ENCODE data around the gene FKBP11. TPM values are rescaled to one million over a fixed set of nuclear protein-coding genes. Genes with fewer than 3 reads are reported as not detected.

FKBP11 gene
- total and polyA plus RNA-seq, 2 of the 13 experiments (the other 11 are each of a cell fraction or from before 2014, with no cell fraction given), result 15.5 to 19.4 TPM

DNA sequence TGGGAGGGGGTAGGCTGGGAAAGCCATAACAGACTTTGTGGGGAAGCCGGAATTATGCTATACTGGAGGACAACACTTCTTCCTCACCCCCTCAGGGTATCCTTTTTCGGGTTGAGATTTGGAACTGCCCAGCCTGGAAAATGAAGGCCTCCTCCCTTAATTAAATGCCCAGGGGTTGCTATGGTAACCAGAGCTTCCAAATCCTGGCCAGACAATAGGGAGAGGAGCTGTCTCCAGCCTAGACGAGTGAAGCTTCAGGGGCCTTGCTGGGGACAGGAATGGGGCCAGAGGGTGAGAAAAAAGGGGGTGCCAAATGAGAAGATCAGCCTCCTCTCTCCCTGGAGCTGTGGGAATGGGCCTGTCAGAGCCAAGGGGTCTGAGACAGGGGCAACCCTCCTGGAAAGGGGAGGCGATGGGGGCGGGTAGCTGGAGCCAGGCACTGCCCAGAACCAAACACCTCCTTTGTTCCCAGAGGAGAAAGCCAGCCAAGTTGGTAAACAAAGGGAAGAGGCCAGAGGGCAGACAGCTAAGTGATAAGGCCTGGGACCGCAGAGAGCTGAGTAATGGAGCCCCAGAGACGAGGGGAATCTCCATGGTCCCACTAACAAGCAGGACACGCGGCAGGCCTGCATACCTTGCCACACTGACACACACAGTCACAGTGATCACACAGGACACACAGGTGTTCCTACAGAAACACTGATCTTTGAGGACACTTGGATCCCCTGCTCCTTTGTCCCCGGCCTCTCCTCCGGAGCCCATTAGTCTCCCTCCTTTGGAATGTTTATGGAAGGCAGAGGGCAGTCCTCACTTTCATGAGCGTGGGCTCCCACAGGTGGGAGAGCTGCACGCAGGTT lies 41.8 kb downstream of the FKBP11 start (continued):
- no peak for TF ChIP-seq TAF15 (IDR thresholded peaks at IDR 0.05; ENCODE audit: low read depth, low read length, poor library complexity, severe bottlenecking)
- TF ChIP-seq ZNF33A (CRISPR knock-in tag; IDR thresholded peaks at IDR 0.05; ENCODE audit: borderline replicate concordance), result no peak
- no peak for TF ChIP-seq MXD4 (CRISPR knock-in tag; IDR thresholded peaks at IDR 0.05)
- TF ChIP-seq ZNF501 (CRISPR knock-in tag; IDR thresholded peaks at IDR 0.05), result peak; percentile 65; the same call in 1 of the 2 replicates
- TF ChIP-seq ZNF761 (CRISPR knock-in tag; conservative IDR thresholded peaks at IDR 0.05), result no peak
- TF ChIP-seq ZNF333 (CRISPR knock-in tag; IDR thresholded peaks at IDR 0.05; ENCODE audit: borderline replicate concordance), result no peak
- no peak for TF ChIP-seq TGIF2 (CRISPR knock-in tag; IDR thresholded peaks at IDR 0.05)
- no peak for TF ChIP-seq PHF5A (CRISPR knock-in tag; IDR thresholded peaks at IDR 0.05; ENCODE audit: low read depth, unreplicated experiment)
- TF ChIP-seq NONO (IDR thresholded peaks at IDR 0.05), result no peak
- TF ChIP-seq NONO (CRISPR knock-in tag; conservative IDR thresholded peaks at IDR 0.05), result peak; percentile 52; the same call in 1 of the 2 replicates
- peak; percentile 53; the same call in 1 of the 2 replicates for TF ChIP-seq RFX1 (IDR thresholded peaks at IDR 0.05)
- no peak for TF ChIP-seq NFE2 (CRISPR knock-in tag; IDR thresholded peaks at IDR 0.05)
- TF ChIP-seq, protein P1, sequence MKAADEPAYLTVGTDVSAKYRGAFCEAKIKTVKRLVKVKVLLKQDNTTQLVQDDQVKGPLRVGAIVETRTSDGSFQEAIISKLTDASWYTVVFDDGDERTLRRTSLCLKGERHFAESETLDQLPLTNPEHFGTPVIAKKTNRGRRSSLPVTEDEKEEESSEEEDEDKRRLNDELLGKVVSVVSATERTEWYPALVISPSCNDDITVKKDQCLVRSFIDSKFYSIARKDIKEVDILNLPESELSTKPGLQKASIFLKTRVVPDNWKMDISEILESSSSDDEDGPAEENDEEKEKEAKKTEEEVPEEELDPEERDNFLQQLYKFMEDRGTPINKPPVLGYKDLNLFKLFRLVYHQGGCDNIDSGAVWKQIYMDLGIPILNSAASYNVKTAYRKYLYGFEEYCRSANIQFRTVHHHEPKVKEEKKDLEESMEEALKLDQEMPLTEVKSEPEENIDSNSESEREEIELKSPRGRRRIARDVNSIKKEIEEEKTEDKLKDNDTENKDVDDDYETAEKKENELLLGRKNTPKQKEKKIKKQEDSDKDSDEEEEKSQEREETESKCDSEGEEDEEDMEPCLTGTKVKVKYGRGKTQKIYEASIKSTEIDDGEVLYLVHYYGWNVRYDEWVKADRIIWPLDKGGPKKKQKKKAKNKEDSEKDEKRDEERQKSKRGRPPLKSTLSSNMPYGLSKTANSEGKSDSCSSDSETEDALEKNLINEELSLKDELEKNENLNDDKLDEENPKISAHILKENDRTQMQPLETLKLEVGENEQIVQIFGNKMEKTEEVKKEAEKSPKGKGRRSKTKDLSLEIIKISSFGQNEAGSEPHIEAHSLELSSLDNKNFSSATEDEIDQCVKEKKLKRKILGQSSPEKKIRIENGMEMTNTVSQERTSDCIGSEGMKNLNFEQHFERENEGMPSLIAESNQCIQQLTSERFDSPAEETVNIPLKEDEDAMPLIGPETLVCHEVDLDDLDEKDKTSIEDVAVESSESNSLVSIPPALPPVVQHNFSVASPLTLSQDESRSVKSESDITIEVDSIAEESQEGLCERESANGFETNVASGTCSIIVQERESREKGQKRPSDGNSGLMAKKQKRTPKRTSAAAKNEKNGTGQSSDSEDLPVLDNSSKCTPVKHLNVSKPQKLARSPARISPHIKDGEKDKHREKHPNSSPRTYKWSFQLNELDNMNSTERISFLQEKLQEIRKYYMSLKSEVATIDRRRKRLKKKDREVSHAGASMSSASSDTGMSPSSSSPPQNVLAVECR (CRISPR knock-in tag; IDR thresholded peaks at IDR 0.05; ENCODE audit: borderline replicate concordance), result peak; percentile 37; the same call in 1 of the 2 replicates
- TF ChIP-seq, protein P2, sequence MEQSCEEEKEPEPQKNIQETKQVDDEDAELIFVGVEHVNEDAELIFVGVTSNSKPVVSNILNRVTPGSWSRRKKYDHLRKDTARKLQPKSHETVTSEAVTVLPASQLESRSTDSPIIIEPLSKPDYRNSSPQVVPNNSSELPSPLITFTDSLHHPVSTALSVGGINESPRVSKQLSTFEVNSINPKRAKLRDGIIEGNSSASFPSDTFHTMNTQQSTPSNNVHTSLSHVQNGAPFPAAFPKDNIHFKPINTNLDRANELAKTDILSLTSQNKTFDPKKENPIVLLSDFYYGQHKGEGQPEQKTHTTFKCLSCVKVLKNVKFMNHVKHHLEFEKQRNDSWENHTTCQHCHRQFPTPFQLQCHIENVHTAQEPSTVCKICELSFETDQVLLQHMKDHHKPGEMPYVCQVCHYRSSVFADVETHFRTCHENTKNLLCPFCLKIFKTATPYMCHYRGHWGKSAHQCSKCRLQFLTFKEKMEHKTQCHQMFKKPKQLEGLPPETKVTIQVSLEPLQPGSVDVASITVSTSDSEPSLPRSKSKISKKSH (CRISPR knock-in tag; IDR thresholded peaks at IDR 0.05; ENCODE audit: borderline replicate concordance), result no peak
- peak; percentile 61; the same call in 1 of the 2 replicates for TF ChIP-seq MTA1 (CRISPR knock-in tag; IDR thresholded peaks at IDR 0.05; ENCODE audit: borderline replicate concordance)
- TF ChIP-seq NCOR1 (IDR thresholded peaks at IDR 0.05; ENCODE audit: borderline replicate concordance, low read length), result no peak; the same call in 1 of the 2 replicates
